SH-SY5Y (cell line): ENCODE data around the gene MASP2.

Experiments used
- GATA2 ChIP-seq: IDR thresholded peaks from 2 replicates; pipeline ENCODE4 v1.6.1; 2011; ENCODE audit warnings: mild to moderate bottlenecking, low read depth, low read length
- GATA3 ChIP-seq: IDR thresholded peaks from 2 replicates; pipeline ENCODE4 v1.6.1; 2011; ENCODE audit warnings: low read depth, mild to moderate bottlenecking, low read length, moderate library complexity

GRCh38 chr1:10980841-10981727 lies 66.0 kb downstream of the MASP2 start:
- TF ChIP-seq GATA2, result no peak
- no peak for TF ChIP-seq GATA3
